ENCODE measurements around the gene GALNT10. TPM values are rescaled to one million over a fixed set of nuclear protein-coding genes. Genes with fewer than 3 reads are reported as not detected.

The GALNT10 gene
- total and polyA plus RNA-seq, 10 of the 15 experiments (the other 5 are each of a cell fraction or from before 2014, with no cell fraction given): 3.9 to 35.4 (median 15.5) TPM

DNA sequence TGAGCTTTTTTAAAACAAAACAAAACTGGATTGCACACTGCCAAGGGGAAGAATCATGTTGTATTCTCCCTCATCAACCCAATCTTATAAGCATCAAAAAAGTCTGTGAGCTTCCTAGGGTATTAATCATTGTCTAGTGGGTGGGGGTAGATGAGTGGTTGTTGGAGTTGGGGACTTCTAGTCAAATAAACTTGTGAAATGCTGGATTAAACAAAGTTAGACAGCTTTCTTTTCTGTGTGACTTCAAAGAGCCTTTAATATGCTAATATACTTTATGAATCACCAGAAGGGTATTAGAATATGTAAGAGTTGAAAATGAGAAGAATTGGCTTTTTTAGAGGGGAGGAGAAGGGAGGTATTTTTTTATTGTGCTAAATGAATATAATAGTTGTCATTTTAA is 87.7 kb downstream of the GALNT10 start:
- ATAC-seq: no peak
- H3K27ac ChIP-seq (ENCODE audit: control insufficient read depth, insufficient read depth): peak overlapping the region; percentile 52; the same call in 1 of the 2 replicates
- CTCF ChIA-PET: no interaction called here
- RAD21 ChIA-PET (ENCODE audit: unreplicated experiment): interaction anchor here (1.6 kb wide), 1 partner anchor 109 kb away, joined by 3 read pairs; no protein-coding TSS in a partner anchor
- no peak overlapping the region for H3K4me2 ChIP-seq (ENCODE audit: control insufficient read depth, insufficient read depth)
- H3K27me3 ChIP-seq (replicated peaks in 1 of 2; ENCODE audit: control insufficient read depth in 2 of 2, insufficient read depth in 2 of 2, low read length in 1 of 2): no peaks in the 10 kb centered on the region
- H3K79me2 ChIP-seq (ENCODE audit: control insufficient read depth, insufficient read depth, low read length): peaks cover 1% of the 10 kb centered on the region
- H4K20me1 ChIP-seq (ENCODE audit: control insufficient read depth, insufficient read depth): no peaks in the 10 kb centered on the region
- no peak overlapping the region for H3K4me3 ChIP-seq
- BruUV-seq (replicated peaks): no TSS peak
- peaks cover 40% of the 10 kb centered on the region for H3K4me1 ChIP-seq (ENCODE audit: control insufficient read depth, insufficient read depth, low read length)
- no peak for FAIRE-seq
- intact Hi-C loops (cut with micrococcal nuclease; ENCODE audit: unreplicated experiment) (no loop called here), in situ Hi-C loops (cut with MboI) (no loop called here)
- no peak overlapping the region for H2AFZ ChIP-seq (ENCODE audit: control insufficient read depth, low read depth, low read length)
- H3K9me3 ChIP-seq (replicated peaks; ENCODE audit: control insufficient read depth, insufficient read depth, low read length): no peaks in the 10 kb centered on the region; the same call in 1 of the 3 replicates
- H3K9ac ChIP-seq (ENCODE audit: control insufficient read depth, insufficient read depth, low read length): no peak overlapping the region
- no peak for DNase-seq (ENCODE audit: low read depth, low spot score)
- TF ChIP-seq RELB (IDR thresholded peaks at IDR 0.05; ENCODE audit: low read depth) (no peak), CREM (IDR thresholded peaks at IDR 0.05; ENCODE audit: low read depth) (no peak), STAT3 (IDR thresholded peaks at IDR 0.05; ENCODE audit: low read depth, low read length) (no peak)
- POLR2A ChIA-PET: no interaction called here
- SMC1A ChIA-PET (ENCODE audit: uncharacterized antibody, unreplicated experiment): interaction anchor here (0.7 to 0.9 kb wide), 2 partner anchors 41 to 89 kb away, joined by 3 read pairs; no protein-coding TSS in a partner anchor
- H3K36me3 ChIP-seq (ENCODE audit: control insufficient read depth in 2 of 2, insufficient read depth in 2 of 2, low read length in 1 of 2): peaks cover 0 to 5% of the 10 kb centered on the region in 2 experiments; a peak in 1 of 4 replicates

DNA sequence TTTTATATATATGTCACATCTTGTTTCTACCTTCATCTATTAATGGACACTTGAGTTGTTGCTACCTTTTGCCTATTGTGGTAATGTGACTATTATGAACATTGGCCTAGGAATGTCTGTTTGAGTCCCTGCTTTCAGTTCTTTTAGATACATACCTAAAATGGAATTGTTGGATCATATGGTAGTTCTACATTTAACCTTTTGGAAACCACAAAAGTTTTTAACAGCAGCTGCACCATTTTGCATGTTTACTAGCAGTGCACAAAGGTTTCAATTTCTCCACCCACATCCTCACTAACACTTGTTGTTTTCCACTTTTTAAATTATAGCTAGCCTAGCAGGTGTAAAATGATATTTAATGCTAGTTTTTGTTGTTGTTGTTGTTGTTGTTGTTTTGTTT is 88.4 kb downstream of the GALNT10 start:
- Histone ChIP-seq H3K79me2 (ENCODE audit: control insufficient read depth, insufficient read depth, low read length) (peaks cover 1% of the 10 kb centered on the region), H3K4me3 (no peak overlapping the region), H3K27ac (ENCODE audit: control insufficient read depth, insufficient read depth) (no peak overlapping the region; the same call in 1 of the 2 replicates), H2AFZ (ENCODE audit: control insufficient read depth, low read depth, low read length) (no peak overlapping the region), H3K9ac (ENCODE audit: control insufficient read depth, insufficient read depth, low read length) (no peak overlapping the region), H3K4me2 (ENCODE audit: control insufficient read depth, insufficient read depth) (peak overlapping the region; percentile 38), H4K20me1 (ENCODE audit: control insufficient read depth, insufficient read depth) (no peaks in the 10 kb centered on the region), H3K36me3 (ENCODE audit: control insufficient read depth in 2 of 2, insufficient read depth in 2 of 2, low read length in 1 of 2) (peaks cover 0 to 5% of the 10 kb centered on the region in 2 experiments; a peak in 1 of 4 replicates), H3K4me1 (ENCODE audit: control insufficient read depth, insufficient read depth, low read length) (peaks cover 43% of the 10 kb centered on the region), H3K27me3 (replicated peaks in 1 of 2; ENCODE audit: control insufficient read depth in 2 of 2, insufficient read depth in 2 of 2, low read length in 1 of 2) (no peaks in the 10 kb centered on the region), H3K9me3 (replicated peaks; ENCODE audit: control insufficient read depth, insufficient read depth, low read length) (no peaks in the 10 kb centered on the region; the same call in 1 of the 3 replicates)
- ChIA-PET SMC1A (ENCODE audit: uncharacterized antibody, unreplicated experiment) (interaction anchor here (1.4 kb wide), 1 partner anchor 81 kb away, joined by 4 read pairs; no protein-coding TSS in a partner anchor), CTCF (interaction anchor here (1.2 kb wide), 1 partner anchor 17 kb away, joined by 3 read pairs; no protein-coding TSS in a partner anchor), POLR2A (interaction anchor here (0.6 to 0.7 kb wide), 3 partner anchors 37 to 126 kb away, joined by 3 to 4 read pairs (median 3); no protein-coding TSS in a partner anchor), RAD21 (ENCODE audit: unreplicated experiment) (interaction anchor here (1.6 kb wide), 1 partner anchor 108 kb away, joined by 3 read pairs; no protein-coding TSS in a partner anchor)
- intact Hi-C loops (cut with micrococcal nuclease; ENCODE audit: unreplicated experiment): no loop called here
- FAIRE-seq (peak; percentile 77), DNase-seq (ENCODE audit: low read depth, low spot score) (peak; percentile 26), ATAC-seq (peak; percentile 38)
- in situ Hi-C loops (cut with MboI): no loop called here
- BruUV-seq (replicated peaks): no TSS peak
- TF ChIP-seq RUNX3 (IDR thresholded peaks at IDR 0.05; ENCODE audit: low read length) (peak; percentile 79), RFX5 (IDR thresholded peaks at IDR 0.05; ENCODE audit: low read depth, low read length) (no peak), ZNF24 (IDR thresholded peaks at IDR 0.05) (no peak), IKZF2 (IDR thresholded peaks at IDR 0.05) (peak; percentile 29 to 54; a peak in 2 of 4 replicates), GATAD2B (conservative IDR thresholded peaks at IDR 0.05; ENCODE audit: low read depth) (no peak), BRCA1 (IDR thresholded peaks at IDR 0.05; ENCODE audit: low read depth, low read length) (no peak), CBX5 (IDR thresholded peaks at IDR 0.05; ENCODE audit: low read depth) (no peak)
- TF ChIP-seq, protein P1, sequence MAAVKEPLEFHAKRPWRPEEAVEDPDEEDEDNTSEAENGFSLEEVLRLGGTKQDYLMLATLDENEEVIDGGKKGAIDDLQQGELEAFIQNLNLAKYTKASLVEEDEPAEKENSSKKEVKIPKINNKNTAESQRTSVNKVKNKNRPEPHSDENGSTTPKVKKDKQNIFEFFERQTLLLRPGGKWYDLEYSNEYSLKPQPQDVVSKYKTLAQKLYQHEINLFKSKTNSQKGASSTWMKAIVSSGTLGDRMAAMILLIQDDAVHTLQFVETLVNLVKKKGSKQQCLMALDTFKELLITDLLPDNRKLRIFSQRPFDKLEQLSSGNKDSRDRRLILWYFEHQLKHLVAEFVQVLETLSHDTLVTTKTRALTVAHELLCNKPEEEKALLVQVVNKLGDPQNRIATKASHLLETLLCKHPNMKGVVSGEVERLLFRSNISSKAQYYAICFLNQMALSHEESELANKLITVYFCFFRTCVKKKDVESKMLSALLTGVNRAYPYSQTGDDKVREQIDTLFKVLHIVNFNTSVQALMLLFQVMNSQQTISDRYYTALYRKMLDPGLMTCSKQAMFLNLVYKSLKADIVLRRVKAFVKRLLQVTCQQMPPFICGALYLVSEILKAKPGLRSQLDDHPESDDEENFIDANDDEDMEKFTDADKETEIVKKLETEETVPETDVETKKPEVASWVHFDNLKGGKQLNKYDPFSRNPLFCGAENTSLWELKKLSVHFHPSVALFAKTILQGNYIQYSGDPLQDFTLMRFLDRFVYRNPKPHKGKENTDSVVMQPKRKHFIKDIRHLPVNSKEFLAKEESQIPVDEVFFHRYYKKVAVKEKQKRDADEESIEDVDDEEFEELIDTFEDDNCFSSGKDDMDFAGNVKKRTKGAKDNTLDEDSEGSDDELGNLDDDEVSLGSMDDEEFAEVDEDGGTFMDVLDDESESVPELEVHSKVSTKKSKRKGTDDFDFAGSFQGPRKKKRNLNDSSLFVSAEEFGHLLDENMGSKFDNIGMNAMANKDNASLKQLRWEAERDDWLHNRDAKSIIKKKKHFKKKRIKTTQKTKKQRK (IDR thresholded peaks at IDR 0.05; ENCODE audit: low read depth, low read length): no peak
